Measurements from ENCODE around the gene TSPYL4.

Gene TSPYL4

DNA sequence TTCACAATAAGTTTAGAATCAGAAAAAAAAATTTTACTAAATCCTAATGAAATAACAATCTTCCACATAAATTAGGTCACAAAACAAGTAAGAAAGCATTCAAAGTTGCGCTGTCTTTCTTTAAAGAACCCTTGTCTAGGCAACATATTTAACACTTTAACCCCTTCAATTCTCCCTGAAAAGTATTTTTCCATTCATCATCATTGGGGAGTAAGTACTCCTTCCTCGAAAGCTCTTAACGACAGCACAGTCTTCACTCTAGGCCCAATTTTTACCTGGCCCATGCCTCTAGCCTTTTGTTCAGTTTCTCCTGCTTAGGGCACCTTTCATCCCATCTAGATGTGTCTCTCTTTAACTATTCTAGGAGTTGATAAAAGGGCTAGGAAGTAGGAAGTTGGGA, 23.2 kb upstream of the TSPYL4 start:
- H3K4me3 ChIP-seq (replicated peaks; ENCODE audit: low read depth, low read length): peak overlapping the region; percentile 86
- TF ChIP-seq, protein P1, sequence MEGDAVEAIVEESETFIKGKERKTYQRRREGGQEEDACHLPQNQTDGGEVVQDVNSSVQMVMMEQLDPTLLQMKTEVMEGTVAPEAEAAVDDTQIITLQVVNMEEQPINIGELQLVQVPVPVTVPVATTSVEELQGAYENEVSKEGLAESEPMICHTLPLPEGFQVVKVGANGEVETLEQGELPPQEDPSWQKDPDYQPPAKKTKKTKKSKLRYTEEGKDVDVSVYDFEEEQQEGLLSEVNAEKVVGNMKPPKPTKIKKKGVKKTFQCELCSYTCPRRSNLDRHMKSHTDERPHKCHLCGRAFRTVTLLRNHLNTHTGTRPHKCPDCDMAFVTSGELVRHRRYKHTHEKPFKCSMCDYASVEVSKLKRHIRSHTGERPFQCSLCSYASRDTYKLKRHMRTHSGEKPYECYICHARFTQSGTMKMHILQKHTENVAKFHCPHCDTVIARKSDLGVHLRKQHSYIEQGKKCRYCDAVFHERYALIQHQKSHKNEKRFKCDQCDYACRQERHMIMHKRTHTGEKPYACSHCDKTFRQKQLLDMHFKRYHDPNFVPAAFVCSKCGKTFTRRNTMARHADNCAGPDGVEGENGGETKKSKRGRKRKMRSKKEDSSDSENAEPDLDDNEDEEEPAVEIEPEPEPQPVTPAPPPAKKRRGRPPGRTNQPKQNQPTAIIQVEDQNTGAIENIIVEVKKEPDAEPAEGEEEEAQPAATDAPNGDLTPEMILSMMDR (IDR thresholded peaks at IDR 0.05; ENCODE audit: low read length, missing control alignments): no peak
- DNase-seq (ENCODE audit: low read depth): no peak

DNA sequence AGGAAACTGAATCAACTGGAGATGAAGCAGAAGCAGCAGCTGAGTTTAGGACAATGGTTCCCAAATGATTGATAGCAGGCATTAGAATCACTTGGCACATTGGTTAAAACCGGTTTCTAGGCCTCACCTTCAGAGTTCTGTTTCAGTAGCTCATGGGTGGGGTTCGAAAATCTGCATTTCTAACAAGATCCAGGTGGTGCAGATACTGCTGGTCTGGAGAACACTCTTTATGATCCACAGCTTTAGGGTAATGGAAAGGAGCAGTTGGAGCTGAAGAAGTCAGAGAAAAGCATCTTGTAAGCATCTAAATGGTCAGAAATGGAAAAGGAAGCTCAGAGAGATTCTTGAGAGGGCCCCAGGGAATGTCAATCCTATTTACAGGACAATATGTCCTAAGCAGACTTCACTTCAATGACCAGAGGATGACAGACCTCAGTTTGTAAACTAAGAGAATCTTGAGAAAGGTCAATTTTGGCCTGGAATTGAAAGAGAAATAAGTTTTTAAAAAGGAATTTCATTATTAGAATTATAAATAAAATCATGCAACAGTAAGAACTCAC, 17.4 kb upstream of the TSPYL4 start:
- TF ChIP-seq, protein P1 (IDR thresholded peaks at IDR 0.05; ENCODE audit: low read length, missing control alignments): no peak
- no peak for DNase-seq (ENCODE audit: low read depth)
- H3K4me3 ChIP-seq (replicated peaks; ENCODE audit: low read depth, low read length): no peak overlapping the region

DNA sequence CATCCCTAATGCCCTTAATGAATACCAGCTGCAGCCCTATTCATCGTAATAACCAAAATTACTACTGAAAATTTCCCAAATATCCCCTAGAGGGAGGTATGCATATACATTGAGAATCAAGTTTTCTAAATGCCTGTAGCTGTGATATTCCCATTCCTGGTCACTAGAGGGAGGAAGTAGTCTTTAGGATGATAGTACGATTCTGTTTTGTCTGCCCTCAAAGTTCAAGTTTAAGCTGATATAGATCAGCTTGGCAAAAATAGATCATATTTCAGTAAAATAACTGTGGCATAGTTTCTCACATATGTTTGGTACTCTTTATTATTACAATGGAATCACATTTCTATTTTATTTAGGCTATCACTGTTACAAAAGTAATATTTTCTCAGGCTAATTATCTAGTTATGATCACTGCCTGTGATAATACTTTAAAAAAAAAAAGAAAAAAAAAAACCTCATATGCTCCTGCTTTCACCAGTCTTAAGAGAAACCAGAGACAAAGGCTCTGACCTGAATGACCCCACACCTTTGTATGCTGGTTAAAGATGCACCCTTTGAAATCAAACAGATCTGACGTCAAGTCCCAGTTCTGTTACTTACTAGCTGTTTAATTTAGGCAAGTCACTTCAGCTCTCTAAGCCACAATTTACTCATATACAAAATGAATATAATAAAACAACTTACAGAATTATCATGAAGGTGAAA, 14.9 kb upstream of the TSPYL4 start:
- TF ChIP-seq, protein P1 (IDR thresholded peaks at IDR 0.05; ENCODE audit: low read length, missing control alignments): peak; percentile 97
- H3K4me3 ChIP-seq (replicated peaks; ENCODE audit: low read depth, low read length): no peak overlapping the region
- DNase-seq (ENCODE audit: low read depth): peak; percentile 89

DNA sequence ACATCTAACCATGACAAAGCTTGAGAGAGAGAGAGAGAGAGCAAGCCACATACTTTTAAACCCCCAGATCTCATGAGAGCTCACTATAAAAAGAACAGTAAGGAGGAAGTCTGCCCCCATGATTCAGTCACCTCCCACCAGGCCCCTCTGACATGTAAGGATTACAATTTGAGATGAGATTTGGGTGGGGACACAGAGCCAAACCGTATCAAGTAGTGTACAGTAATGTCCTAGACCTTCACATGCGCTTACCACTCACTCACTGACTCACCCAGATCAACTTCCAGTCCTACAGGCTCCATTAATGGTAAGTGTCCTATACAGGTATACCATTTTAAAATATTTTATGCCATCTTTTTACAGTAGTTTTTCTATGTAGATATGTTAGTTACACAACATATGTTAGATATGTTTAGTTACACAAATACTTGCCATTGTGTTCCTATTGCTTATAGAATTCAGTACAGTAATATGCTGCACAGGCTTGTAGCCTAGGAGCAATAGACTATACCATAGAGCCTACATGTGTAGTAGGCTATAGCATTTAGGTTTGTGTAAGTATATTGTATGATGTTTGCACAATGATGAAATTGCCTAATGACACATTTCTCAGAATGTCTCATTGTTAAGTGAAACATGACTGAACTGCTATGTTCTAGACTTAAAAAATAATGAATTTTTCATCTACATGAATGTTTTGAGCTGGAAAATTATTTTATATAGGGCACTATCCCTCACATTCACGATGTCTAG, 14.1 kb upstream of the TSPYL4 start:
- no peak for DNase-seq (ENCODE audit: low read depth)
- no peak overlapping the region for H3K4me3 ChIP-seq (replicated peaks; ENCODE audit: low read depth, low read length)
- TF ChIP-seq, protein P1 (IDR thresholded peaks at IDR 0.05; ENCODE audit: low read length, missing control alignments): no peak

DNA sequence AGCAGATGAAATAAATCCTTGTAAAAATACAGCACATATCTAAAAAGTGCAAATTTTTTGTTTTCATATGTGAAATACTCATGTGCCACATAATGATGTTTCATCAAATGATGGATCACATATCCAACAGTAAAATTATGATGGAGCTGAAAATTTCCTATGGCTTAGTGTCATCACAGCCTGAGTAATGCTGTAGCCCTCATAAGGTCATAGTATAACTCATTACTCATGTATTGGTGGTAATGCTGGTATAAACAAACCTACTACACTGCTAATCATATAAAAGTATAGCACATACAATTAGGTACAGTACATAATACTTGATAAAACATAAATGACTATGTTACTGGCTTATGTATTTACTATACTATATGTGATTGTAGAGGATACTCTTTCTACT, 12.9 kb upstream of the TSPYL4 start:
- TF ChIP-seq, protein P1 (IDR thresholded peaks at IDR 0.05; ENCODE audit: low read length, missing control alignments): no peak
- no peak for DNase-seq (ENCODE audit: low read depth)

DNA sequence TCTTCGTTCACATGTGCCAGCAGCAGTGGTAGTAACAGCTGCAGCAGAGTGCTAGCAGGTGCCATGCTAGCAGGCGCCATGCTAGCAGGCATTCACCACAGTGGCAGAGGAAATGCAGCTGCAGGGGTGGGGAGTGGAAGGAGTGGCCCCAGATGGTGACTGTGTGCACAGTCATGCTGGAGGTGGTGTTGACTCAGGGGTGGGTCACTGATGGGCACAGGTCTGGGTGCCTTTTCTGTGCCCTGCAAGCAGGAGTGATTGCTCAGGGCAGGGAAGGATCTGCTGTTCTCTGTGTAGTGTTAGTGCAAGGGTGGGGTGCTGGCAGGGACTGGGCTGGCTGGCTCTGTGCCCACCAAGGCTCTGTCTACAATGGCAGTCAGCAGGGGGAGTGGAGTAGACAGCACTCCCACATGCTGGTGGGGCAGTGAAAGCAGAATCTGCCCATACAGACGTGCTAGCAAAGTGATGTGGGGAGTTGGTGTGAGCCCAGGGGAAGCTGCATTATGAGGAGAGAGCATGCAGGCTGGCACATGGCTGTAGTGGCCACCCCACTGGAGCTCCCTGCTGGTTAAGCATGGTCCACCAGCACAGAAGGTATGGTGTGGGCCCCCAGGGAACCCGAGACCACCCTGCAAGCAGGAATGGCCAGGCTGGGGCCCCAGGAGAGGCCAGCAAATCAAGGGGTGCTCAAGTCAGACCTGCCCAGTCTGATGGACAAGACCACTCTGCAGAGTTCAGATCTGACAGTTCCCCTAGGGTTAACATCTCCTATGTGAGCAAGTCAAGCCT, 11.4 kb upstream of the TSPYL4 start:
- DNase-seq (ENCODE audit: low read depth): no peak
- TF ChIP-seq, protein P1 (IDR thresholded peaks at IDR 0.05; ENCODE audit: low read length, missing control alignments): no peak

More for the DNA sequence above, 12.9 kb upstream of the TSPYL4 start:
- H3K4me3 ChIP-seq (replicated peaks; ENCODE audit: low read depth, low read length): no peak overlapping the region

More for the DNA sequence above, 11.4 kb upstream of the TSPYL4 start:
- no peak overlapping the region for H3K4me3 ChIP-seq (replicated peaks; ENCODE audit: low read depth, low read length)
